Stimulated activated CD8-positive, alpha-beta memory T cell treated with anti-CD3 and anti-CD28 coated beads, Interleukin-15, amount 100 ng/mL, for 4 hours (primary cell): Measurements from ENCODE around the gene FBXW11.
"Not testable (repeated sequence)": the region's sequence is repeated elsewhere in the genome, so short reads cannot be mapped to it uniquely, and the experiment has no call there.

Experiments used
- DNase-seq, 2 donors: peaks; one replicate each; pipeline ENCODE4 v3.0.0-alpha.2; 2020; ENCODE audit warnings: low read depth in 2 of 2

FBXW11 gene

GRCh38 chr5:171984748-171985419, 21.6 kb downstream of the FBXW11 start:
- peak in 1 of 2 donors; percentile 6 for DNase-seq

GRCh38 chr5:171981847-171982246, 24.6 kb downstream of the FBXW11 start:
- no peak for DNase-seq

GRCh38 chr5:171980792-171981191, 25.6 kb downstream of the FBXW11 start:
- no peak for DNase-seq

- DNase-seq, result no peak
Observed at GRCh38 chr5:171979606-171980005, 26.8 kb downstream of the FBXW11 start.

- DNase-seq, result no peak
Observed at GRCh38 chr5:171978519-171978918, 27.9 kb downstream of the FBXW11 start.

- DNase-seq, result no peak
Observed at GRCh38 chr5:171978016-171978415, 28.4 kb downstream of the FBXW11 start.

GRCh38 chr5:171977244-171977950, 29.0 kb downstream of the FBXW11 start:
- DNase-seq, result not testable (repeated sequence)

GRCh38 chr5:171975877-171976667, 30.4 kb downstream of the FBXW11 start:
- DNase-seq, result no peak

- no peak for DNase-seq
Observed at GRCh38 chr5:171975262-171975876, 31.1 kb downstream of the FBXW11 start.

GRCh38 chr5:171970826-171971225, 35.6 kb downstream of the FBXW11 start:
- no peak for DNase-seq

- DNase-seq, result no peak
Observed at GRCh38 chr5:171969288-171969880, 37.1 kb downstream of the FBXW11 start.

- DNase-seq, result no peak
Observed at GRCh38 chr5:171968531-171968930, 37.9 kb downstream of the FBXW11 start.

GRCh38 chr5:171966964-171967363, 39.5 kb downstream of the FBXW11 start:
- no peak for DNase-seq

GRCh38 chr5:171966270-171966669, 40.2 kb downstream of the FBXW11 start:
- DNase-seq, result no peak

- DNase-seq, result no peak
Observed at GRCh38 chr5:171965745-171966144, 40.7 kb downstream of the FBXW11 start.

GRCh38 chr5:171963416-171963815, 43.0 kb downstream of the FBXW11 start:
- no peak for DNase-seq

- DNase-seq, result no peak
Observed at GRCh38 chr5:171961117-171961516, 45.3 kb downstream of the FBXW11 start.

GRCh38 chr5:171957591-171958251, 48.7 kb downstream of the FBXW11 start:
- DNase-seq, result no peak

GRCh38 chr5:171956887-171957495, 49.4 kb downstream of the FBXW11 start:
- no peak for DNase-seq

- DNase-seq, result no peak
Observed at GRCh38 chr5:171956314-171956713, 50.1 kb downstream of the FBXW11 start.

- DNase-seq, result no peak
Observed at GRCh38 chr5:171955761-171956160, 50.7 kb downstream of the FBXW11 start.
